Subcutaneous abdominal adipose tissue (tissue), 5 donors: ENCODE results near the gene RAP2A.

Experiments used
- H3K27ac ChIP-seq: one replicate; pipeline ENCODE4 v1.7.0; 2013; ENCODE audit warnings: low read depth, mild to moderate bottlenecking, inconsistent platforms, low read length, moderate library complexity
- H3K27me3 ChIP-seq, 5 donors: one replicate each; pipeline ENCODE4 v1.7.0; 2013; ENCODE audit warnings: low read length in 5 of 5, inconsistent platforms in 1 of 5; ENCODE audit not compliant: control insufficient read depth in 5 of 5, insufficient read depth in 4 of 5
- H3K36me3 ChIP-seq, 5 donors: one replicate each; pipeline ENCODE4 v1.7.0; 2013; ENCODE audit warnings: low read length in 5 of 5; ENCODE audit not compliant: control insufficient read depth in 5 of 5, insufficient read depth in 5 of 5
- H3K4me1 ChIP-seq, 5 donors: one replicate each; pipeline ENCODE4 v1.7.0; 2013; ENCODE audit warnings: low read length in 5 of 5, mild to moderate bottlenecking in 3 of 5, moderate library complexity in 1 of 5; ENCODE audit not compliant: control insufficient read depth in 5 of 5, insufficient read depth in 5 of 5
- H3K4me3 ChIP-seq, 5 donors: one replicate each; pipeline ENCODE4 v1.7.0; 2013; ENCODE audit warnings: low read length in 5 of 5, low read depth in 1 of 5
- H3K9ac ChIP-seq, 5 donors: one replicate each; pipeline ENCODE4 v1.7.0; 2013; ENCODE audit warnings: low read length in 5 of 5, mild to moderate bottlenecking in 4 of 5, moderate library complexity in 3 of 5
- H3K9me3 ChIP-seq, 5 donors: one replicate each; pipeline ENCODE4 v1.7.0; 2013; ENCODE audit warnings: low read length in 5 of 5; ENCODE audit not compliant: control insufficient read depth in 5 of 5
- donor health status: healthy.
- donor health status: healthy.
- donor health status: healthy.
- donor health status: healthy.
- donor health status: healthy.

RAP2A gene

DNA sequence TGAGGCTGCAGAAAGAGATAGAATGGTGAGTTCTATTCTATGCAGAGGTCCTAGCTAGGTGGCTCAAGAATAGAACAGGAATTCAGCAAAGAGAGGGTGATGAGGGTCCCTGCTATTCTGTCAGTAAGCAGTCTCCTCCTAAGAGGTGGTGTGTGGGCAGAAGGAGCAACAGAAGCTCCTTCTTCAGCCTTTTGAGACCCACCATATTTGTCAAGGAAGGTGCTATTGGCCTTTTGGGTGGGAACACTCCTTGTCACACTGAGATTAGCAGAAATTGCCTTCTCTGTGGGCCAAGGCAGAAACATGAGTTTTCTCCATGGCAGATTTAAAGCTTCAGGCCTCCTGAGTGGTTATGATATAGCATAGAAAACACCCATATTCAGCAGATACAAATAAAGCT lies 39.4 kb upstream of the RAP2A start:
- peaks cover 9 to 21% (median 12%) of the 10 kb centered on the region in 5 donors for H3K36me3 ChIP-seq
- H3K4me1 ChIP-seq: peaks cover 0 to under 1% (median 0%) of the 10 kb centered on the region in 5 donors
- H3K9ac ChIP-seq: no peak overlapping the region
- H3K27me3 ChIP-seq: no peaks in the 10 kb centered on the region
- H3K9me3 ChIP-seq: no peaks in the 10 kb centered on the region
- no peak overlapping the region for H3K27ac ChIP-seq
- no peak overlapping the region for H3K4me3 ChIP-seq

DNA sequence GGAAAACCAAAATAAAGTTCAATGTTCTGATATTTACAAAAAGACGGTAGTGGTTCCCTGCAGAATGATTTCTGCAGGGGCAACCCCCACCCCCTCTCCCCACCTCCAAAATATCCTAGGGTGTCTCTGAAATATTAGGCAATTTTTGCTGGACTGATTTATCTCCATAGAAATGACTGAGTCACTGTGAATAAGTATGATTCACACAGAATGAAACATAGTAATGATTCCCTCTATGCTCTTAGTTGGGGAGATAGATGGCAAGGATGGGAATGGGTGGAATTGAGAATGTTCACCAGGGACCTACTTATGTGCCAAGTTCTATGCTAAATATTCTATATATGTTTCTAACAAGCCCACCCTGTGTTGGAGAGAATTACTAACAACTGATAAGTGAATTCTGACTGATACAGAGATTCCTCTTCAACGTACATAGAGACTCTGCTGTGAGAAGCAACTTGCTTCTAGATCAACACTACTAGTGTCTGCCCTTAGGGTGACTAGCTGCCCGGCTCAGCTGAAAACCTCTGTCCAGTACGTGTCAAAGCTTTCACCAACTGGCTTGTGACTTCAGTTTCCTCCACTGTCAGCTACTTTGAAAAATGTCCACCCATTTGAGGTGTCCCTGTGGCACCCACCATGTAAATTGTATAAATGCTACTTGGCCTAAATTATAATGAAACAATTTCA lies 38.4 kb upstream of the RAP2A start:
- Histone ChIP-seq H3K27ac (no peak overlapping the region), H3K36me3 (peaks cover 9 to 21% (median 12%) of the 10 kb centered on the region in 5 donors), H3K4me1 (no peaks in the 10 kb centered on the region), H3K9me3 (no peaks in the 10 kb centered on the region), H3K27me3 (no peaks in the 10 kb centered on the region), H3K4me3 (no peak overlapping the region), H3K9ac (no peak overlapping the region)

DNA sequence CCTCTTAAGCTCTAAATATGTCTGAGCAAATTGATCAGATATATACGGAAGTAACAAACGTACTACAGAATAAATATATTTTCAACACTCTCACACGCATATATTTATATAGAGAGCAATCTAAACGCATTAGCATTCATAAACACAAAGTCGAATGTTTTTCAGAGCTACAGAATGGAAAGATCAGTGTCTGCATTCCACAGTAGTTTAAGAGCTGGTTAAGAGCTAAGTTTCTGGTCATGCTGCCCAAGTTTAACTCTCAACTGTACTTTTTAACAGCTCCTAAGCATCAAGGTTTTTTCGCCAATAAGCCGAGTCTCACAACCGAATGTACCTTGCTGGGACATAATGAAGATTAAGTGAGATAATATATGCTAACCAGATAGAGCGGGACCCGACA lies 36.7 kb upstream of the RAP2A start:
- Histone ChIP-seq H3K36me3 (peaks cover 0 to 10% (median 3%) of the 10 kb centered on the region in 5 donors), H3K9ac (no peak overlapping the region), H3K27me3 (no peaks in the 10 kb centered on the region), H3K9me3 (no peaks in the 10 kb centered on the region), H3K27ac (no peak overlapping the region), H3K4me3 (no peak overlapping the region), H3K4me1 (no peaks in the 10 kb centered on the region)

DNA sequence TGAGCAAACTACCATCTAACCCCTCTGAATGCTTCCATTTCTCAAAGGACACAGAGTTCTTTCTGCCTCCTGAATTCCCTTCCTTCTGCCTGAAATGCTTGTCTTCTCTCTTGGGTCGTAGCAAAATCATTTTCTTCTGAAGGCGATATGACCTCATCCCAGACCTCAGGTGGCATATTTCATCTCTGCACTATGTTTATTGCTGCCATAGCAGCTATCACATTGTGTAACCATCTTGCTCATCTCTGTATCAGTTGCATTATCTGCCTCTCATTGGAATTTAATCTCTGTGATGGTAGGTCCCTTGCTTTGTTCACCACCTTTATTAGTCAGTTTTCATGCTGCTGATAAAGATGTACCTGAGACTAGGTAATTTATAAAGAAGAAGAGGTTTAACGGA lies 32.5 kb upstream of the RAP2A start:
- H3K9me3 ChIP-seq: no peaks in the 10 kb centered on the region
- H3K27me3 ChIP-seq: no peaks in the 10 kb centered on the region

DNA sequence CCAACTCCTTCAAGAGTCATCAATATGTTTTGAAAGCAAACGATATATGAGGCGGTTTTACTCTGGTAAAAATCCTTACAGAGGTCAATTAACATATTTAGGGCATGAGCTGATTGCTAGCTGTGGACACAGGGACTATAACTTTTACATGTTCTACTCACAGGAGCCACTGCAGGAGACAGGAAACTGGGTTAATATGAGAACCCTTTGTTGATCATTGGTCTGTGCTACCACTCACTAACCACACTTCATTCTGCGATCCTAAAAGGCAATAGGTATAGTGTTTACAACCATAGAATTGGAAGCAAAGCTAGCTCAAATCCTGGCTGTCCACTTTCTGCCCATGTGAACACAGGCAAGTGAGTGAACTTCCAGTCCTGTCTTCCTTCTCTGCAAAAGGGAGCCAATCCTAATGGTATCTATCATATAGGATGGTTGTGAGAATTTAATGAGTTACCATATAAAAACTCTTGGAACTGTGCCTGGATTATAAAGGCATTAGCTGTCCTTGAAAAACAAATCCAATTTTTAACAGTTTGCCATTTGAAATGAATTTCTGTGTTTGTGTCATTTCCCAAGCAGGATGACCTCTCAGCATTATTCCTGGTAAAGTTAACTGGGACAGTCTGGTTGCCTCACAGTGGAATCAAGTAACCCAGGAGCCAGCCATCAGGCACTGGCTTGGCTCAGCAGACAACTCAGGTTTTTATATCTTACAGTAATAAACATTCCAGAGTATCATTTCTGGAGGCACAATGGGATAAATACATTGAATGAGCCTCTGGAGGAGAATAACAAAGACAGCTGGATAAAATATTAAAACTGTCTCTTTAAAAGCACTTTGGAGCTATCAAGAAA lies 29.8 kb upstream of the RAP2A start:
- Histone ChIP-seq H3K9ac (no peak overlapping the region), H3K27ac (no peak overlapping the region), H3K4me3 (no peak overlapping the region), H3K4me1 (peaks cover 0 to 4% (median 0%) of the 10 kb centered on the region in 5 donors), H3K27me3 (no peaks in the 10 kb centered on the region), H3K36me3 (no peaks in the 10 kb centered on the region), H3K9me3 (peaks cover 0 to 3% (median 0%) of the 10 kb centered on the region in 5 donors)

More for the DNA sequence above, 32.5 kb upstream of the RAP2A start:
- no peak overlapping the region for H3K27ac ChIP-seq
- no peak overlapping the region for H3K9ac ChIP-seq
- H3K4me3 ChIP-seq: no peak overlapping the region
- H3K36me3 ChIP-seq: no peaks in the 10 kb centered on the region
- H3K4me1 ChIP-seq: peaks cover 0 to 3% (median 0%) of the 10 kb centered on the region in 5 donors

DNA sequence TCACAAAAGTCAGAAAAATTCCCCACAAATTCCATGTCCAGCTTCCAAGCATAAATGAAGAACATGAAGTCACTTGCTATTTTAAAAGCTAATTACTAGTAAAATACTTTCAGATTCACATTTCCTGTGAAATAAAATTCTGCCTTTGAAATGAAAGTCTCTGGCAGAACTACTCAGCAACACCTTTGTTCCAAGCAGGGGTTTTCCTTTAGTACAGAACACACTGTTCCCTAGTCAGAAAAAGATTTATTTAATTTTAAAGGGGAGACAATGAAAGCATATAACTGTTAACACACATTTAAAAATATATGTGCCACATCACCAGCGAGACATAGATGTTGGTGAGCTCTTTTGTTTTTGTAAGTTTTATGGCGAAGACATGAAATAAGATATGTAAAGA lies 26.4 kb upstream of the RAP2A start:
- H3K9me3 ChIP-seq: peaks cover 0 to 3% (median 0%) of the 10 kb centered on the region in 5 donors
- no peaks in the 10 kb centered on the region for H3K27me3 ChIP-seq
- peaks cover 0 to 4% (median 0%) of the 10 kb centered on the region in 5 donors for H3K4me1 ChIP-seq
- H3K36me3 ChIP-seq: no peaks in the 10 kb centered on the region
- no peak overlapping the region for H3K9ac ChIP-seq
- no peak overlapping the region for H3K4me3 ChIP-seq
- no peak overlapping the region for H3K27ac ChIP-seq

DNA sequence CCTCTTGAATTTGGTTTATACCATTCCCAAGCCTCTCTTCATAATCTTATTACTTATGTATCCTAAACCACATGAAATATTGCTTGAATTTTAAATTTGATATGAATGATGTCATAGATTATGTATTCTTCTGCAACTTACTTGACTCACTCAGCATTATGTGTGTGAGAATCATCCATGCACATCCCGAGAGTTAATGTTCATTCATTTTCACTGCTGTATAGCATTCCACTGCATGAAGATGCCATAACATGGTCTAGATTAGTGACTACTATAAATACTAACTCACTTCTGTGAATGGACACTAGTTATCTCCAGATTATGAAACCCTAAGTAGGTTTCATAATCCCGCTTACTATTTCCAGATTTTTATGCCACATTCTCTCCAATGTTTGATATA lies 25.0 kb upstream of the RAP2A start:
- Histone ChIP-seq H3K36me3 (no peaks in the 10 kb centered on the region), H3K4me1 (peaks cover 0 to 10% (median 3%) of the 10 kb centered on the region in 5 donors), H3K27ac (no peak overlapping the region), H3K27me3 (no peaks in the 10 kb centered on the region), H3K9me3 (peaks cover 0 to 3% (median 0%) of the 10 kb centered on the region in 5 donors), H3K9ac (no peak overlapping the region), H3K4me3 (no peak overlapping the region)

DNA sequence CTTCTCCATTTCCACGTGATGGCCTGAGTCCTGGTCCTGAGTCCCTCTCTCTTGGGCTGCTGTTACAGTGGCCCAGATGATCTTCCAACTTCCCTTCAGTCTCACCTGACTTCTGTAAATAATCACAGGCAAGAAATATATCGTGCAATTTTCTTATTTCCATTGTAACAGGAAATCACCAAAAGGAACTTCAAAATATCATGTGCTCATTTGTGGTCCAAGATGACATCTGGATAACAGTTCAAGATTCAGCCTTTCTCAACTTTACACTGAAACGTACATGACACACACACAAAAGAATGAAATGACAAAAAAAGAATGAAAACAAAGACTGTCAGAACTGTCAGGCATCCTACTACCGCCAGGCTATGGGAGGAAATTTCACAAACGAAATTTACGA lies 22.0 kb upstream of the RAP2A start:
- no peaks in the 10 kb centered on the region for H3K27me3 ChIP-seq
- no peak overlapping the region for H3K27ac ChIP-seq
- no peak overlapping the region for H3K9ac ChIP-seq
- H3K9me3 ChIP-seq: peaks cover 0 to 3% (median 0%) of the 10 kb centered on the region in 5 donors
- peaks cover 0 to 11% (median 0%) of the 10 kb centered on the region in 5 donors for H3K4me1 ChIP-seq
- no peaks in the 10 kb centered on the region for H3K36me3 ChIP-seq
- H3K4me3 ChIP-seq: no peak overlapping the region

DNA sequence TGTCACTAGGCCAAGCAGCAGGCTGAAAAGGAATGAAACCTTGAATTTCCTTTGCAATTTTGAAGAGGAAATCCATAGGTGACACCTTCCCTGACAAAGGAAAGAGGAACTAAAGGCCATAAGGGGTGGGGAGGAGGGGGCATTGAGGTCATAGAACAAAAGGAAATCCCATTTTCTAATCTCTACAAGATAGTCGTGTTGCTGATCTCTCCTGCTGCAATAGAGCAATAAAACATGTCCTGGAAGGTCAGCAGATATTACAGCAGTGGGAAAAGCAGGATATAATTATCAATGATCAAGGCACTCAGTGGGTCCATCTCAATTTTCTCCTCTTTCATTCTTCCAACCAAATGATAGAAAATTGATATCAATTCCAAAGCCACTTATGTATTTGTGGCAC lies 20.3 kb upstream of the RAP2A start:
- H3K36me3 ChIP-seq: no peaks in the 10 kb centered on the region
- H3K4me1 ChIP-seq: peaks cover 0 to 8% (median 0%) of the 10 kb centered on the region in 5 donors
- H3K4me3 ChIP-seq: no peak overlapping the region
- no peaks in the 10 kb centered on the region for H3K27me3 ChIP-seq
- H3K27ac ChIP-seq: no peak overlapping the region
- peaks cover 0 to 3% (median 0%) of the 10 kb centered on the region in 5 donors for H3K9me3 ChIP-seq
- no peak overlapping the region for H3K9ac ChIP-seq

DNA sequence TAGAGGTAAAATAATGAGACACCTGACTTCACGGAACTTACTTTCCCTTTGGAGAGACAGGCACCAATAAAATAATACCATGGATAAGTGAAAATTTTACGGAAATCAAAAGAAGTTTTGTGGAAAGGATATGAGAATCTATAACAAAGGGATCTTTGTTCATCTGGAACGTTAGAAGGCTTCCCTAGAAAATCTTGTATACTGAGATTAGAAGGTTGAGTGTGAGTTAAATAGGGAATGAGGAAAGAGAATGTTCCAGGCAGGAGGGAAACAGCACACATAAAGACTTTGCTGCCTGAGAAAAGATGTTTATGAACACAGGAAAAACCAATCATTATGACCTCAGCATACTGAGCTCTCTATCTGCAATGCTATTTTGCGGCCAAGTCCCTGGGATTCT lies 19.6 kb upstream of the RAP2A start:
- peaks cover 0 to 8% (median 0%) of the 10 kb centered on the region in 5 donors for H3K4me1 ChIP-seq
- H3K27ac ChIP-seq: no peak overlapping the region
- H3K36me3 ChIP-seq: no peaks in the 10 kb centered on the region
- H3K4me3 ChIP-seq: no peak overlapping the region
- H3K9me3 ChIP-seq: no peaks in the 10 kb centered on the region
- H3K9ac ChIP-seq: no peak overlapping the region
- H3K27me3 ChIP-seq: no peaks in the 10 kb centered on the region
